ENCODE measurements around the gene UBD.

Gene UBD

DNA sequence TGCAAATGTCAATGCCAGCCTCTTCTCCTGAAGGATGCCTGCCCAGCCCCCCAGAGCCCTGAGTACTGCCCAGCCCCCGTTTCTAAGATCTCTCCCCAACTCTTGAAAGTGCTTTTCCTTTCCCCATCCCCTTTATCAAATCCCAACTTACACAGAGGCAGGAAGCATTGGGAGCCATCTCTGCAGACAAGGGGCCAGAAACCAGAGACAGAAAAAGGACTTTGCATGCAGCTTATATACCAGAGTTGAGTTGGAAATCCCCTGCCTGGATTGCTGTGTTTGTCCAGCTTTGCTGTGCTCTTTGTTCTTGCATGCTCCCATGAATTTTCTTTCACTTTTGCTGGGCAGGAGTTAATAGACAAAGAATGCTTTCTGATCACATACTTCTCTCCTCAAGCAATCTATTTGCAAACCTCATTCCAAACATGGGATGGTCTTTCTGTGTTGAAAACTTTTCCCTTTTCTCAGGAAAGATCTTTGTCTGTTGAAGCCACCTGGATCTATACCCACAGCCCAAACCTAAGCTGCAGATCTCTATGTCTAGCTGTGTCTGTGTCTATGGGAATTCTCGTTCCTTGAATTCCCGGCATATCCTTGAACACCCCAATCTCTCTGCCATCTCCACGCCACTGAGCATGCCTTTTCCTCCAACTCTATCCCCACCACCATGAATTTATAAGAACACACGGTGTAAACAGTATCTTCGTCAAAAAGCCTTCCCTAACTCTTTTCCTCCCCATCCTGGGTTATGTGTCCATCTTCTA is at the start of gene UBD:
UBD (minus strand) TSS at position 209 of the 764 bp plus-strand sequence; CDS start at position 178, 31 bp downstream.
- DNase-seq: no peak

DNA sequence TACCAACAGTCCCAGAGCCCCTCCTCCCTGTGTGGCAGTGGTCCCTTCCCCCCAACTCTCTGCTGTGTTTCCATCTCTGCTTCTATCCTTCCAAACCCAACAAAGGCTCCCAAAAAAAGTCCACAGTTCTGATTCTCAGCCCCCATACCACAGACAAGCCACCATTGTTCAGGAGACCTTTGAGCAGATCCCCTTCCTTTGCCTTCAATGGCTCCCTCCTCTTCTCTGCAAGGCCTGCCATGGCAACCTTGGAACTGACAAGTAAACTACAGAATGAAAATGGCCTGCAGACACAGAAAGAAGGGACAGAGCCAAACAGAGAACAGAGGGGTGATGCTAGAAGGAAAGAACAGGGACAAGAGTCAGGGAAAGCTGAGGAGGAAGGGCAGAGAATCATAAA is 48.6 kb upstream of the UBD start:
- DNase-seq: no peak

DNA sequence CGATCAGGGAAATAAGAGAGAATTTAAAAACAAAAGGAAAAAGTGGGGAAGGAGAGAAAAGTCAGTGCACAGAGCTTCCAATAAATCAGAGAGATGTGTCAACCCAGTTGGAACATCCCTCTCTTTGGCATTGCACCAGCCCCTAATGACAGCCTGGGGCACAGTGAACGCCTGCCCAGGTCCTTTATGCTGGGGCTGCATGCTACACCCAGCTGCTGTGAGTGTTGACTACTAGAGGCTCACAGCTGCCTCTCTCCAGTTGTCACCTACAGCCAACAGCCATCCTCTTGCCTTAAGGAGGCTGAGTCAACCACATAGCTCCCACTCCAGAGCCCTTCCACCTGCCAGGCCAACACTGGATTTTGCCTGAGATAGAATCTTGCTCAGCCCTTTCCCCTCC is 44.4 kb upstream of the UBD start:
- no peak for DNase-seq

DNA sequence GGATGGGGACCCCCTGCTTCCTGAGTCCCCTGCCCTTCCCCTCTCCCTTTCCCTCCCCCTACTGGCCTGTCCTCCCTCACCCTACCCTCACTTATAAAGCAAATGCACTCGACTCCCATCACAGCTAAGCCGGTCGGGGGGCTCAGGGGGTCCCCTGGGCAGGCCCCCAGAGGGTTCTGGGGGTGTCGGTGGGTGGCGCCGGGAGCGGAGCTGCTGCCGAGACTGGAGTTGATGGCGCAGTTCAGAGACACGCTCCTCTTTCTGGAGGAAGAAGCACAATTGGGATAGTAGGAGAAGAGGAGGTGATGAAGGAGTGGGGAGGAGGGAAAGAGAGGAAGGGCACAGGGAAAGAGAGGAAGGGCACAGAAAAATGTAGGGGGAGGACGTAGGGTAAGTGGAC is 43.9 kb upstream of the UBD start:
- DNase-seq: no peak

- no peak for DNase-seq
Measured at GRCh38 chr6:29602564-29603361, 43.2 kb upstream of the UBD start.

DNA sequence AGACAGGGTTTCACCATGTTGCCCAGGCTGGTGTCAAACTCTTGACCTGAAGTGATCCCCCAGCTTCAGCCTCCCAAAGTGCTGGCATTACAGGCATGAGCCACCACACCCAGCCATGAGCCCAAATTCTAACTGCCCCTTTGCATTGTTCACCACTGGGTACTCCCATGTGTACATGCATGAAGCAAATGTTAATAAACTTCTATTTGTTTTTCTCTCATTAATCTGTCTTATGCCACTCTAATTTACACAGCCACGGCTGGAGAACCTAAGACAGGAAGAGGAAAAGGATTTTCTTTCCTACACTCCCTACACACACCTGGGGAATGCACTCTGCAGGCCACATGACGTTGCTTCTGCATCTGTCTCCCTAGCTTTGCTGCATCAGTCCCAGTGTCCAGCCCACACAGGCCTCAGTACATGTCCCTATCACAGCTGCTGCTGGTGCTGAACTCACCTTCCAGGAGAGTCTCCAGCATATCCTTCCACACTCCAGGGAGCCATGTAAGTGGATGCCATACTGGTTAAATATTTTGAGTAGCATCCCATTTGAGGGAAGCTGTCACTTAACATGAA is 38.7 kb upstream of the UBD start:
- no peak for DNase-seq

- DNase-seq: no peak
Measured at GRCh38 chr6:29597184-29597583, 37.7 kb upstream of the UBD start.

- no peak for DNase-seq
Measured at GRCh38 chr6:29596381-29596900, 36.9 kb upstream of the UBD start.

- no peak for DNase-seq
Measured at GRCh38 chr6:29593199-29593855, 33.8 kb upstream of the UBD start.

GRCh38 chr6:29591677-29592076 is 32.1 kb upstream of the UBD start:
- no peak for DNase-seq

GRCh38 chr6:29590218-29590808 is 30.8 kb upstream of the UBD start:
- no peak for DNase-seq

- DNase-seq: no peak
Measured at GRCh38 chr6:29589423-29590048, 30.0 kb upstream of the UBD start.

GRCh38 chr6:29584821-29585220 is 25.3 kb upstream of the UBD start, which contains the start of gene OR2H2:
TSS of gene OR2H2 (plus strand) at chr6:29585121. CDS start at chr6:29587945, 2,824 bp downstream.
- DNase-seq: no peak

DNA sequence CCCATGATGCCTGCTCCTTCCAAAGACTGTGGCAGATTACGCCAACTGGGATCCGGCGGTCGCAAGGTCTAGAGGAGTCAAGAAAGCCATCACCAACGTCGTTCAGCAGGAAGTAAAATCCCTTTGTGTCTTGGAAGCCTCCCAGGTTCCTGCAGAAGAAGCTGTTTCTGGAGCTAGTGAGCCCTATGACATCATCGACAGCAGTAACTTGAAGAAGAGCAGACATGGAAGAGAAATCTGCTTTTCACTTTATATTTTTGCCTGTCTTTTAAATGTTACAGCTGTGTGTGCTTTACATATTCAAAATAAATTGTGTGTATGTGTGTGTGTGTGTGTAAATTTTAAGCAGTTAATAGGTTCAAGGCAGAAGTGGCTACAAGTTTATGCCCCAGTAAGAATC is 18.0 kb upstream of the UBD start:
- DNase-seq: no peak

GRCh38 chr6:29576056-29576455 is 16.5 kb upstream of the UBD start:
- DNase-seq: no peak

DNA sequence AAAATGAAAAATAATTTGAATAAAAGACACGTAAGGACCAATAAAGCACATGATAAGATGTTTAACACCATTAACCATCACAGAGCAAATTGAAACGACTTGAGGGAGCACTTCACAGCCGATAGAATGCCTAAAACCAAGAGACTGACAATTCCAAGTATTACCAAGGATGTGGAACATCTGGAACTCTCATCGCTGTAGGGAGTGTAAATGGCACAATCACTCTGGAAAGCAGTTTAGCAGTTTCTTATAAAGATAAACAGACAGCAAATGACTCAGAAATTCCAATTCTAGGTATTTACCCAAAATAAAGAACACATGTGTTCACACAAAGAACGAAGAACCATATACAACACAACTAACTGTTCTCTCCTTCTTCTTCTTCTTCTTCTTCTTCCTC is 8.5 kb upstream of the UBD start:
- DNase-seq: no peak

GRCh38 chr6:29567541-29567940 is 8.0 kb upstream of the UBD start:
- no peak for DNase-seq

GRCh38 chr6:29566856-29567255 is 7.3 kb upstream of the UBD start:
- DNase-seq: no peak

DNA sequence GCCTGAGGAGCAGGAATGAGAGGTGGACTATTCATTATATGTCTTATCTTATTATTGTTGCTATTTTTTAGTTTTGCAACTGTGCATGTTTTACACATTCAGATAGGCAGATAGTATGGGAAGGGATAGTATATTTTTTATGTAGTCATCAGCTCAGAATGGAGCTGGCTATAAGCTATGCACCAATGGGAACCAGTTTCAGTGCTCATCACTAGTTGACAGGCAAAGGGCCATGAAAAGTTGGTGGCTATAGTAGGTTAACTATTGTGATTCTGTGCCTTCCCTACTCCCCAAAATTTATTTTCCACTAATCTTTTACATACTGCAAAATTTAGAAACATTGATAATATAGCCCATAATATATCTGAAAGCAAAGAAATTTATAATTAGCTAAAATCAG is 5.3 kb upstream of the UBD start:
- no peak for DNase-seq

GRCh38 chr6:29563435-29563965 is 4.0 kb upstream of the UBD start:
- no peak for DNase-seq

DNA sequence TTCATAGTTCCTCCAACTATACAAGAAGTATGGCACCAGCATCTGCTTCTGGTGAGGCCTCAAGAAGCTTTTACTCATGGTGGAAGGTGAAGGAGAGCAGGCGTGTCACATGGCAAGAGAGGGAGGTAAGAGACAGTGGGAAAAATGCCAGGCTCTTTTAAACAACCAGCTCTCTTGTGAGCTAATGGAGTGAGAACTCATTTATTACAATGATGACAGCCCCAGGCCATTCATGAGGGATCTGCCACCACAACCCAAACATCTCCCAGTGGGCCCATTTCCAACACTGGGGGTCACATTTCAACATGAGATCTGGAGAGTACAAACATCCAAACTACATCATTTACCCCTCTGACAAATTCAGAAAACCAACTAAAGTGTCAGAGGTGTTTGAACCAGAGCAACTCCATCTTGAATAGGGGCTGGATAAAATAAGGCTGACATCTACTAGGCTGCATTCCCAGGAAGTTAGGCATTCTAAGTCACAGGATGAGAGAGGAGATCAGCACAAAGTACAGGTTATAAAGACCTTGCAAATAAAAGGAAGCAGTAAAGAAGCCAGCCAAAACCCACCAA is 2.2 kb upstream of the UBD start:
- no peak for DNase-seq

- no peak for DNase-seq
Measured at GRCh38 chr6:29561091-29561490, 1.6 kb upstream of the UBD start.
